Left ventricle myocardium inferior (tissue), 1 donor: ENCODE measurements around the gene CORO2A. TPM values are rescaled to one million over a fixed set of nuclear protein-coding genes. Genes with fewer than 3 reads are reported as not detected.

Experiments used
- DNase-seq: peaks from one replicate; pipeline ENCODE4 v3.0.0-alpha.2; 2020
- H3K27ac ChIP-seq: fragments of 200-600 bp; replicated peaks from 2 replicates; pipeline ENCODE4 v1.8.0; 2021
- H3K27me3 ChIP-seq: fragments of 200-600 bp; 2 replicates; pipeline ENCODE4 v1.8.0; 2021; ENCODE audit warnings: low read depth
- H3K36me3 ChIP-seq: fragments of 200-600 bp; 2 replicates; pipeline ENCODE4 v1.8.0; 2021
- H3K4me1 ChIP-seq: fragments of 200-600 bp; 2 replicates; pipeline ENCODE4 v1.8.0; 2021
- H3K4me3 ChIP-seq: fragments of 200-600 bp; 2 replicates; pipeline ENCODE4 v1.8.0; 2021; ENCODE audit warnings: mild to moderate bottlenecking, moderate library complexity
- H3K9me3 ChIP-seq: fragments of 200-600 bp; replicated peaks from 2 replicates; pipeline ENCODE4 v1.8.0; 2021
- intact Hi-C: fragments of 100-400 bp; cut with micrococcal nuclease; formaldehyde crosslinking; loops from one replicate; pipeline ENCODE4 v1.11.0; 2022
- total RNA-seq: library from RNA; stranded (reverse); fragmentation: NEBNext Ultra II Directional; extraction: Animal tissue kit (Norgen Biotek cat#: 25700); gene quantifications from one replicate; pipeline ENCODE4 v1.2.1, GENCODE V29; 2021
- TF ChIP-seq, protein P1 (sequence below): fragments of 200-600 bp; IDR thresholded peaks from 2 replicates; pipeline ENCODE4 v1.8.0; 2021; ENCODE audit warnings: antibody characterized with exemption, mild to moderate bottlenecking, borderline replicate concordance
- donor health status: DM: no; HTN: yes; CAD: no; lungs with severe emphysema.

The CORO2A gene
- total RNA-seq, 1 donor from 2014 or later = 0.14 TPM

DNA sequence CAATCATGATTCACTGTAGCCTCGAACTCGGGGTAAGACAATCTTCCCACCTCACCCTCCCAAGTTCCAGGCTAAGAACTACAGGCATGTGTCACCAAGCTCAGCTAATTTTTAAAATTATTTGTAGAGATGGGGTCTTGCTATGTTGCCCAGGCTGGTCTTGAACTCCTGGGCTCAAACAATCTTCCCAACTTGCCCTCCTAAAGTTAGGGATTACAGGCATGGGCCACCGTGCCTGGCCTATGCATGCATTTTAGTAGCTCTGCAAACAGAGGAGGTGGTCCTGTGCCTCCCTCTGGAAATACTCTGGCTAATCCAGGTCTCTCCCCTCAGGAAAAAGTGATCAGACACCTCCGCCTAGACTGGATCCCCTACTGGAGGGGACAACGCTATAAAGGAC lies 51.9 kb downstream of the CORO2A start:
- no peak overlapping the region for H3K27ac ChIP-seq

DNA sequence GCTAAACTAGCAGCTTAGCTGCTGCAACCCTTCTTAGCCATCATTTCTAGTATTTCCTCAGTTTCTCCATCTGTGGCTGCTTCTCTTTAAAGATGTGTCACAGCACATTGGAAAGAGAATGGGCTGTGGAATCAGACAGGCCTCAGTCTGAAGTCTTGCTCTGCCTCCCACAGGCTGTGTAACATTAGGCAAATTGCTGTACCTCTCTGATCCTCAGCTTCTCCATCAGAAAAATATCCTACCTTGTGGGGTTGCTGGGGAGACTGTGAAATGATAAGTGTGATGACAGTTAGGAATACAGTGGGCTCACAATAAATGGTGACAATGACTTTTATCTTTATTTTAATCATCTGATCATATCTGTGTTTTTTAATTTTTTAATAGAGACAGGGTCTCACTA lies 55.9 kb downstream of the CORO2A start:
- H3K9me3 ChIP-seq = no peaks in the 10 kb centered on the region
- intact Hi-C loops = no loop called here
- H3K27me3 ChIP-seq = peaks cover 16% of the 10 kb centered on the region
- DNase-seq = no peak
- H3K36me3 ChIP-seq = no peaks in the 10 kb centered on the region
- H3K27ac ChIP-seq = no peak overlapping the region
- TF ChIP-seq, protein P1, sequence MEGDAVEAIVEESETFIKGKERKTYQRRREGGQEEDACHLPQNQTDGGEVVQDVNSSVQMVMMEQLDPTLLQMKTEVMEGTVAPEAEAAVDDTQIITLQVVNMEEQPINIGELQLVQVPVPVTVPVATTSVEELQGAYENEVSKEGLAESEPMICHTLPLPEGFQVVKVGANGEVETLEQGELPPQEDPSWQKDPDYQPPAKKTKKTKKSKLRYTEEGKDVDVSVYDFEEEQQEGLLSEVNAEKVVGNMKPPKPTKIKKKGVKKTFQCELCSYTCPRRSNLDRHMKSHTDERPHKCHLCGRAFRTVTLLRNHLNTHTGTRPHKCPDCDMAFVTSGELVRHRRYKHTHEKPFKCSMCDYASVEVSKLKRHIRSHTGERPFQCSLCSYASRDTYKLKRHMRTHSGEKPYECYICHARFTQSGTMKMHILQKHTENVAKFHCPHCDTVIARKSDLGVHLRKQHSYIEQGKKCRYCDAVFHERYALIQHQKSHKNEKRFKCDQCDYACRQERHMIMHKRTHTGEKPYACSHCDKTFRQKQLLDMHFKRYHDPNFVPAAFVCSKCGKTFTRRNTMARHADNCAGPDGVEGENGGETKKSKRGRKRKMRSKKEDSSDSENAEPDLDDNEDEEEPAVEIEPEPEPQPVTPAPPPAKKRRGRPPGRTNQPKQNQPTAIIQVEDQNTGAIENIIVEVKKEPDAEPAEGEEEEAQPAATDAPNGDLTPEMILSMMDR = no peak
- H3K4me1 ChIP-seq = no peaks in the 10 kb centered on the region
- H3K4me3 ChIP-seq = no peak overlapping the region

More for the DNA sequence above, 51.9 kb downstream of the CORO2A start:
- Histone ChIP-seq H3K36me3 (no peaks in the 10 kb centered on the region), H3K4me3 (no peak overlapping the region), H3K4me1 (no peaks in the 10 kb centered on the region), H3K27me3 (peaks cover 5% of the 10 kb centered on the region), H3K9me3 (no peaks in the 10 kb centered on the region)
- intact Hi-C loops = no loop called here
- TF ChIP-seq, protein P1 = no peak
- no peak for DNase-seq

DNA sequence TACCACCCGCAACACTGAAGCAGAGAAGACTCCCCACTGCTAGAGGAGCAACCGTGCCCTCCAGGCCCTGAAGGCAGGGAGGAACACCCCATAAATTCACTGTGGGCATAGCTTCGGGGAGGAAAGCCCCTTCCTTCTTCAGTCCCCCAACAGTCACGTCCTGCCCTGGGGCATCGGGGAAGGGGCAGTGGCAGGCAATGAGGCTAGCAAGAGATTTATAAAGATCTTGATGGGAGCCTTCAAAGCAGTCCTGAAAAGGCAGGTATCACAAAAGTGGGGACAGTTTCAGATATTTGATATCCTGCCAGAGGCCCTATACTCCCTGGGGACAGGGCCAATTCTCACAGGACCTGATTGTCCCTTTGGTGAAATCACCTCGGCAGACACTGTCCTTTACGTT lies 56.5 kb downstream of the CORO2A start:
- intact Hi-C loops = no loop called here
- peaks cover 19% of the 10 kb centered on the region for H3K27me3 ChIP-seq
- TF ChIP-seq, protein P1 = no peak
- no peaks in the 10 kb centered on the region for H3K9me3 ChIP-seq
- no peak overlapping the region for H3K27ac ChIP-seq
- H3K36me3 ChIP-seq = no peaks in the 10 kb centered on the region
- no peak for DNase-seq
- H3K4me1 ChIP-seq = no peaks in the 10 kb centered on the region
- no peak overlapping the region for H3K4me3 ChIP-seq

DNA sequence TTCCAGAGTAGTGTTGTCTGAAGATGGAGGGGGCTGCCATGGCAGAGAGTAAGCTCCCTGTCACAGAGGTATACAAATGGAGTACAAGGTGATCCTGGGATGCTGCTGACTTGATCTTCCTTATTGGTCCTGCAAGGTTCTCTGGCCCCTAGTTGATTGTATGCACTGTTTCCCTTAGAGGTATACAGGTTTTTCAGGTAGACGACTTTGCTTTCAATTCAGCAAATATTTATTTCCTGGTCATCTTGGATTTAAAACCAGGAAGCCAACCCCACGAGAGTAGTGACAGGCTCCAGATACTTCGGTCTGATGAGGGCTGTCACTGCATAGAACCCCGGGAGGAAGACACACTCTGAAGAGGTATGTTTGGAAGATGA lies 56.9 kb downstream of the CORO2A start:
- intact Hi-C loops = no loop called here
- no peak overlapping the region for H3K27ac ChIP-seq
- no peak for DNase-seq
- H3K9me3 ChIP-seq = no peaks in the 10 kb centered on the region
- no peak overlapping the region for H3K4me3 ChIP-seq
- no peaks in the 10 kb centered on the region for H3K4me1 ChIP-seq
- TF ChIP-seq, protein P1 = no peak
- no peaks in the 10 kb centered on the region for H3K36me3 ChIP-seq
- H3K27me3 ChIP-seq = peaks cover 23% of the 10 kb centered on the region

DNA sequence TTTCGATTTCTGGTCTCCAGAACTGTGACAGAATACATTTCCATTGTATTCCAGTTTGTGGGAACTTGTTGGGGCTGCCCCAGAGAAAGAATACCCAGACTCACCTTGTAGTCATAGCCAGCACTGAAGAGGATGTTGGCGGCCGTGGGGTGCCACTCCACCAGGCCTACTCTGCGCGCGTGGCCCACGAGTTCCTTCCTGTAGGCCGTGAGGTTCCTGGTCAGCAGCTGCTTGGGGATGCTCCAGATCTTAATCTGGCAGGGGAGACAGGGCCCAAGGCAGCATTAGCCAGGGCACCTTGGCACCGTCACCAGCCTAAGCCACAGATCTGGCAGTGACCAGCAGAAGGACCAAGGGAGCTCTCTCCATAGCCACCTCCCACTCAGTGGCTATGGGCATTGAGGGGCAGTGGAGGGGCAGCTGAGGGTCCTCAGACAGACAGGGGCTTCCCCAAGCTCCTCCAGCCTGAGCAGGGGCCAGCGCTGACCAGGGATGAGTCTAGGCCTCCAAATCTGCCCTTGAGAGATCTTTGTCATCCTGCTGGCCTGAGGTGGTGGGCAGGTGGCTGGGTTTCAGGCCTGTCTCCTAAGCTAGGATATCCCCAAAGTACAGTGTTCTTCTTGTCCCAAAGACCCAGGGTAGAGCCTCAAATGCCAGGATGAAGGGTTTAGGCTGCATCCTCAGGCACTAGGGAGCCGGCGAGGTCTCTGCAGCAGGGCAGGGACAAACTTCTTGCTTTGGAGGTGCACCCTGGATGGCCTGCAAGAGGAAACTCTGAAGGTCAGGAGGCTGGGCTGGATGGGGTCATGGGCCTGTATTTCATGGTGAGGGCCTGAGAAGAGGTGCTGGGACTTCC lies 57.5 kb downstream of the CORO2A start:
- H3K27me3 ChIP-seq = peaks cover 23% of the 10 kb centered on the region
- H3K27ac ChIP-seq = no peak overlapping the region
- TF ChIP-seq, protein P1 = no peak
- intact Hi-C loops = no loop called here
- DNase-seq = no peak
- no peaks in the 10 kb centered on the region for H3K36me3 ChIP-seq
- H3K4me1 ChIP-seq = no peaks in the 10 kb centered on the region
- H3K9me3 ChIP-seq = no peaks in the 10 kb centered on the region
- H3K4me3 ChIP-seq = no peak overlapping the region
